SW 1271 (cell line): Measurements from ENCODE around the gene ZDHHC13.

Experiments
- DNase-seq, 2 experiments: peaks; one replicate each; lab custom pipeline; 2025; lab: John Stamatoyannopoulos, UW

Gene ZDHHC13

GRCh38 chr11:19168090-19168489, 51.1 kb downstream of the ZDHHC13 start:
- DNase-seq = no peak

GRCh38 chr11:19173004-19173689, 56.2 kb downstream of the ZDHHC13 start:
- DNase-seq = no peak

GRCh38 chr11:19173964-19174638, 57.1 kb downstream of the ZDHHC13 start:
- DNase-seq = no peak

GRCh38 chr11:19176629-19177186, 59.7 kb downstream of the ZDHHC13 start:
- DNase-seq = no peak

GRCh38 chr11:19181531-19182261, 64.7 kb downstream of the ZDHHC13 start:
- DNase-seq = no peak

- DNase-seq = no peak
Observed at GRCh38 chr11:19183646-19184045, 66.7 kb downstream of the ZDHHC13 start.

GRCh38 chr11:19185036-19185435, 68.1 kb downstream of the ZDHHC13 start:
- no peak for DNase-seq

- no peak for DNase-seq
Observed at GRCh38 chr11:19185516-19186052, 68.6 kb downstream of the ZDHHC13 start.

- no peak for DNase-seq
Observed at GRCh38 chr11:19187114-19187832, 70.3 kb downstream of the ZDHHC13 start.

- DNase-seq = no peak
Observed at GRCh38 chr11:19187833-19188258, 70.9 kb downstream of the ZDHHC13 start.

- DNase-seq = no peak
Observed at GRCh38 chr11:19191530-19192169, 74.7 kb downstream of the ZDHHC13 start.

- DNase-seq = no peak
Observed at GRCh38 chr11:19193916-19194315, 76.9 kb downstream of the ZDHHC13 start.

- DNase-seq = no peak
Observed at GRCh38 chr11:19194620-19195308, 77.8 kb downstream of the ZDHHC13 start.

- DNase-seq = no peak
Observed at GRCh38 chr11:19196432-19196831, 79.5 kb downstream of the ZDHHC13 start.

- no peak for DNase-seq
Observed at GRCh38 chr11:19199048-19199447, 82.1 kb downstream of the ZDHHC13 start.

- no peak for DNase-seq
Observed at GRCh38 chr11:19199771-19200170, 82.8 kb downstream of the ZDHHC13 start.

- DNase-seq = no peak
Observed at GRCh38 chr11:19200410-19201201, 83.6 kb downstream of the ZDHHC13 start.

GRCh38 chr11:19201737-19202605, 85.0 kb downstream of the ZDHHC13 start, which contains the start of gene CSRP3:
Gene CSRP3 (minus strand): TSS chr11:19201983. CDS start chr11:19192448, 9,535 bp downstream.
- no peak for DNase-seq

- DNase-seq = no peak
Observed at GRCh38 chr11:19204836-19205235, 87.9 kb downstream of the ZDHHC13 start.
